ENCODE measurements around the gene CTRB1. TPM values are rescaled to one million over a fixed set of nuclear protein-coding genes. Genes with fewer than 3 reads are reported as not detected.

The CTRB1 gene
- not detected in 2 replicates for total RNA-seq (2014; rRNA removed; shearing (Covaris generic))
- polyA plus RNA-seq (2014; cell fraction: nucleus; rRNA removed): not detected in 2 replicates

- DNase-seq (ENCODE audit: extremely low read depth, low read depth): no peak
Observed at GRCh38 chr16:75218256-75219076, at the start of gene CTRB1. CTRB1 (plus strand) TSS chr16:75218988; CDS start chr16:75219008, 20 bp downstream.

GRCh38 chr16:75169899-75170405 lies 48.8 kb upstream of the CTRB1 start:
- no peak for DNase-seq (ENCODE audit: extremely low read depth, low read depth)

- DNase-seq (ENCODE audit: extremely low read depth, low read depth): no peak
Observed at GRCh38 chr16:75172578-75172977, 46.2 kb upstream of the CTRB1 start.

- DNase-seq (ENCODE audit: extremely low read depth, low read depth): no peak
Observed at GRCh38 chr16:75175074-75175473, 43.7 kb upstream of the CTRB1 start.

GRCh38 chr16:75176926-75177325 lies 41.9 kb upstream of the CTRB1 start:
- DNase-seq (ENCODE audit: extremely low read depth, low read depth): no peak

GRCh38 chr16:75179208-75179607 lies 39.6 kb upstream of the CTRB1 start:
- no peak for DNase-seq (ENCODE audit: extremely low read depth, low read depth)

GRCh38 chr16:75181630-75182029 lies 37.2 kb upstream of the CTRB1 start:
- no peak for DNase-seq (ENCODE audit: extremely low read depth, low read depth)

GRCh38 chr16:75188832-75189477 lies 29.8 kb upstream of the CTRB1 start:
- no peak for DNase-seq (ENCODE audit: extremely low read depth, low read depth)

GRCh38 chr16:75189638-75190245 lies 29.0 kb upstream of the CTRB1 start:
- no peak for DNase-seq (ENCODE audit: extremely low read depth, low read depth)

- DNase-seq (ENCODE audit: extremely low read depth, low read depth): no peak
Observed at GRCh38 chr16:75192606-75193264, 26.1 kb upstream of the CTRB1 start.

- no peak for DNase-seq (ENCODE audit: extremely low read depth, low read depth)
Observed at GRCh38 chr16:75193265-75193650, 25.5 kb upstream of the CTRB1 start.

- no peak for DNase-seq (ENCODE audit: extremely low read depth, low read depth)
Observed at GRCh38 chr16:75193730-75194444, 24.9 kb upstream of the CTRB1 start.

- no peak for DNase-seq (ENCODE audit: extremely low read depth, low read depth)
Observed at GRCh38 chr16:75195811-75196790, 22.7 kb upstream of the CTRB1 start.

- no peak for DNase-seq (ENCODE audit: extremely low read depth, low read depth)
Observed at GRCh38 chr16:75196836-75197235, 22.0 kb upstream of the CTRB1 start.

GRCh38 chr16:75197522-75198134 lies 21.2 kb upstream of the CTRB1 start:
- DNase-seq (ENCODE audit: extremely low read depth, low read depth): no peak

GRCh38 chr16:75198135-75198600 lies 20.6 kb upstream of the CTRB1 start:
- no peak for DNase-seq (ENCODE audit: extremely low read depth, low read depth)

- DNase-seq (ENCODE audit: extremely low read depth, low read depth): no peak
Observed at GRCh38 chr16:75202069-75202590, 16.7 kb upstream of the CTRB1 start.

- DNase-seq (ENCODE audit: extremely low read depth, low read depth): no peak
Observed at GRCh38 chr16:75203096-75203495, 15.7 kb upstream of the CTRB1 start.
